HS-5 (cell line): ENCODE data around the gene C3.
"Not testable (repeated sequence)": the region's sequence is repeated elsewhere in the genome, so short reads cannot be mapped to it uniquely, and the experiment has no call there.

Experiments used
- DNase-seq: peaks from one replicate; pipeline ENCODE4 v3.0.0-alpha.2; 2012; ENCODE audit warnings: low read depth

The C3 gene

GRCh38 chr19:6692027-6692426 is 28.4 kb downstream of the C3 start:
- no peak for DNase-seq

GRCh38 chr19:6691342-6691741 is 29.1 kb downstream of the C3 start:
- no peak for DNase-seq

- no peak for DNase-seq
These were observed 30.1 kb downstream of the C3 start for GRCh38 chr19:6690160-6690885.

- no peak for DNase-seq
These were observed 33.3 kb downstream of the C3 start for GRCh38 chr19:6687114-6687513.

GRCh38 chr19:6686628-6686975 is 33.8 kb downstream of the C3 start:
- DNase-seq = no peak

GRCh38 chr19:6685962-6686627 is 34.4 kb downstream of the C3 start:
- no peak for DNase-seq

GRCh38 chr19:6685482-6685881 is 35.0 kb downstream of the C3 start:
- DNase-seq = no peak

GRCh38 chr19:6683971-6684370 is 36.5 kb downstream of the C3 start:
- DNase-seq = no peak

- no peak for DNase-seq
These were observed 37.8 kb downstream of the C3 start for GRCh38 chr19:6682607-6683128.

GRCh38 chr19:6680141-6680540 is 40.3 kb downstream of the C3 start:
- DNase-seq = no peak

GRCh38 chr19:6679139-6679538 is 41.3 kb downstream of the C3 start:
- no peak for DNase-seq

GRCh38 chr19:6678690-6679109 is 41.8 kb downstream of the C3 start:
- DNase-seq = no peak

GRCh38 chr19:6677883-6678689 is 42.4 kb downstream of the C3 start:
- DNase-seq = no peak

GRCh38 chr19:6677495-6677882 is 43.0 kb downstream of the C3 start:
- no peak for DNase-seq

- no peak for DNase-seq
These were observed 44.2 kb downstream of the C3 start for GRCh38 chr19:6676288-6676687.

- peak; percentile 19 for DNase-seq
These were observed 45.6 kb downstream of the C3 start for GRCh38 chr19:6674868-6675305.

- DNase-seq = not testable (repeated sequence)
These were observed 46.0 kb downstream of the C3 start for GRCh38 chr19:6674408-6674807.

GRCh38 chr19:6672693-6673290 is 47.7 kb downstream of the C3 start:
- no peak for DNase-seq

- DNase-seq = no peak
These were observed 48.5 kb downstream of the C3 start for GRCh38 chr19:6671960-6672359.

GRCh38 chr19:6668691-6669090 is 51.8 kb downstream of the C3 start:
- DNase-seq = no peak

- no peak for DNase-seq
These were observed 53.3 kb downstream of the C3 start for GRCh38 chr19:6667114-6667627.

- no peak for DNase-seq
These were observed 55.5 kb downstream of the C3 start for GRCh38 chr19:6664916-6665315.
